Lower leg skin (tissue), 3 donors: ENCODE measurements around the gene PYY.

Experiments used
- POLR2A ChIP-seq, 2 donors: fragments of 450-650 bp; IDR thresholded peaks; one replicate each; pipeline ENCODE4 v1.6.1; 2016 to 2017; ENCODE audit warnings: antibody characterized with exemption in 2 of 2, mild to moderate bottlenecking in 1 of 2, moderate library complexity in 1 of 2
- TF ChIP-seq, protein P1 (sequence below), 3 donors: fragments of 450-650 bp; IDR thresholded peaks; one replicate each; pipeline ENCODE4 v1.5.1; 2016; ENCODE audit warnings: antibody characterized with exemption in 3 of 3, mild to moderate bottlenecking in 3 of 3, moderate library complexity in 2 of 3

DNA sequence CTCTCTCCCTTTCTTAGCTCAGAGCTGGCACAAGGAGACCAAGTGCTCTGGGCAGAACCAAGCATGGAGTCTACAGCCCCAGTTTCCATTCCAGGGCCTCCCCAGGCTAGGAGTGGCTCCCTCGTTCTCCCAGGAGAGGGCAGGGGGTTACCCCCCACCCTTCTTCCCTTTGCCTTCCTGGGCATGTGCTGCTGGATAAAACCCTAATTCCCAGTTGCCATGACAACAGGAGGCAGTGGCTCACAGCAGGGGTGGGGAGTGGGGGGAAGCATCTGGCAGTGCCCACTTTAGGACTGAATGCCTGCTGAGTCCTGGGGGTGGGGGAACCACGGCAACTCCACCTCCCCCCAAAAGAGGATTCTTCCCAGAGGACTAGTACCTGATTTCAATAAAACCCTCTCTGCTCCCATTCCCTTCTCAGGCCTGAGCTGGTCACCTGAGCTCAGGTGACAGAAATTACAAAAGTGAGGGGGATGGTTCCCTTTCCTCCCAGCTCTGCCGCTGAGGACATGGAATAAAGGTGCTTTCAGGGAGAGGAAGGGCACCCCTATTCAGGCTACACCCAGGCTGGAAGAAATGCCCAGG lies 48.2 kb downstream of the PYY start:
- no peak for TF ChIP-seq POLR2A (IDR thresholded peaks at IDR 0.05)
- TF ChIP-seq, protein P1, sequence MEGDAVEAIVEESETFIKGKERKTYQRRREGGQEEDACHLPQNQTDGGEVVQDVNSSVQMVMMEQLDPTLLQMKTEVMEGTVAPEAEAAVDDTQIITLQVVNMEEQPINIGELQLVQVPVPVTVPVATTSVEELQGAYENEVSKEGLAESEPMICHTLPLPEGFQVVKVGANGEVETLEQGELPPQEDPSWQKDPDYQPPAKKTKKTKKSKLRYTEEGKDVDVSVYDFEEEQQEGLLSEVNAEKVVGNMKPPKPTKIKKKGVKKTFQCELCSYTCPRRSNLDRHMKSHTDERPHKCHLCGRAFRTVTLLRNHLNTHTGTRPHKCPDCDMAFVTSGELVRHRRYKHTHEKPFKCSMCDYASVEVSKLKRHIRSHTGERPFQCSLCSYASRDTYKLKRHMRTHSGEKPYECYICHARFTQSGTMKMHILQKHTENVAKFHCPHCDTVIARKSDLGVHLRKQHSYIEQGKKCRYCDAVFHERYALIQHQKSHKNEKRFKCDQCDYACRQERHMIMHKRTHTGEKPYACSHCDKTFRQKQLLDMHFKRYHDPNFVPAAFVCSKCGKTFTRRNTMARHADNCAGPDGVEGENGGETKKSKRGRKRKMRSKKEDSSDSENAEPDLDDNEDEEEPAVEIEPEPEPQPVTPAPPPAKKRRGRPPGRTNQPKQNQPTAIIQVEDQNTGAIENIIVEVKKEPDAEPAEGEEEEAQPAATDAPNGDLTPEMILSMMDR (IDR thresholded peaks at IDR 0.05) = no peak
